HepG2 (cell line): Measurements from ENCODE around the gene KIFAP3. TPM values are rescaled to one million over a fixed set of nuclear protein-coding genes. Genes with fewer than 3 reads are reported as not detected.

Experiments
- ATAC-seq: fragments of 200-7000 bp; cut with Tn5 transposase; 3 replicates; pipeline ENCODE4 v1.9.1; 2020; ENCODE audit warnings: mild to moderate bottlenecking, moderate library complexity
- BruUV-seq: library from RNA; stranded (reverse); fragments of 400-500 nt; replicated peaks from 2 replicates; lab custom pipeline; 2021; lab: Mats Ljungman, UMichigan
- CTCF ChIA-PET: fragments of 300-600 bp; formaldehyde crosslinking; extraction: SDS; loops from one replicate; lab custom pipeline; 2021; ENCODE audit warnings: low total read pairs, inconsistent platforms, low intra/inter-chr PET ratio; lab: Yijun Ruan, JAX
- POLR2A ChIA-PET: fragments of 350-600 bp; sonication (Branson Sonifier 250); formaldehyde crosslinking; loops from one replicate; lab custom pipeline; 2020; ENCODE audit warnings: antibody characterized with exemption, inconsistent platforms; lab: Yijun Ruan, JAX
- DNase-seq: peaks from one replicate; pipeline ENCODE4 v3.0.0-alpha.2; 2015; ENCODE audit warnings: low spot score
- FAIRE-seq: peaks from 3 replicates; lab custom pipeline; 2011; peaks lifted over from hg19 to GRCh38; lab: Jason Lieb, UNC
- H2AFZ ChIP-seq: one replicate; pipeline ENCODE4 v1.6.1; 2011; ENCODE audit warnings: low read length, inconsistent platforms
- H3K27ac ChIP-seq: fragments of 300-600 bp; 3 replicates; pipeline ENCODE4 v1.8.0; 2011; ENCODE audit warnings: mixed run types, mild to moderate bottlenecking, mixed read lengths, low read length, inconsistent platforms; ENCODE audit not compliant: insufficient read depth; ENCODE audit errors: extremely low read length
- H3K27me3 ChIP-seq, 2 experiments: fragments of 200-600 bp in 1 of 2; 2 replicates in 1 of 2; 3 replicates in 1 of 2; pipeline versions ENCODE4 v1.6.0 to v1.8.0; 2011; ENCODE audit warnings: low read length in 2 of 2, mild to moderate bottlenecking in 2 of 2, moderate library complexity in 2 of 2, inconsistent platforms in 1 of 2; ENCODE audit not compliant: insufficient read depth in 2 of 2, control insufficient read depth in 1 of 2
- H3K36me3 ChIP-seq, 2 experiments: fragments of 200-600 bp in 1 of 2; replicated peaks in 1 of 2; 2 replicates in 1 of 2; 3 replicates in 1 of 2; pipeline versions ENCODE4 v1.5.1 to v1.8.0; 2011; ENCODE audit warnings: low read length in 2 of 2, inconsistent platforms in 1 of 2; ENCODE audit not compliant: insufficient read depth in 2 of 2, control insufficient read depth in 1 of 2
- H3K4me1 ChIP-seq: 2 replicates; pipeline ENCODE4 v1.5.1; 2012; ENCODE audit warnings: low read length, inconsistent platforms; ENCODE audit not compliant: insufficient read depth
- H3K4me2 ChIP-seq: 2 replicates; pipeline ENCODE4 v1.6.0; 2011; ENCODE audit warnings: low read depth, low read length, inconsistent platforms
- H3K4me3 ChIP-seq, 3 experiments: fragments of 200-600 bp in 1 of 3; sonication (generic), shearing (Covaris generic) in 1 of 3; replicated peaks in 1 of 3; 2 replicates each; pipeline ENCODE4 v1.5.1; 2011 to 2016; ENCODE audit warnings: low read length in 3 of 3, inconsistent platforms in 2 of 3, low read depth in 2 of 3, mild to moderate bottlenecking in 2 of 3, control low read depth in 1 of 3, mixed read lengths in 1 of 3; ENCODE audit not compliant: insufficient read depth in 1 of 3
- H3K79me2 ChIP-seq: one replicate; pipeline ENCODE4 v1.6.1; 2011; ENCODE audit warnings: low read length, inconsistent platforms; ENCODE audit not compliant: insufficient read depth
- H3K9ac ChIP-seq: 2 replicates; pipeline ENCODE4 v1.6.0; 2011; ENCODE audit warnings: mild to moderate bottlenecking, low read depth, low read length, inconsistent platforms; ENCODE audit not compliant: insufficient read depth
- H3K9me3 ChIP-seq: 2 replicates; pipeline ENCODE4 v1.5.1; 2012; ENCODE audit warnings: mild to moderate bottlenecking, low read length
- H4K20me1 ChIP-seq: 2 replicates; pipeline ENCODE4 v1.6.0; 2011; ENCODE audit warnings: inconsistent platforms, mild to moderate bottlenecking, low read length, moderate library complexity; ENCODE audit not compliant: insufficient read depth
- ATF7-NPFF ChIP-seq: sonication (generic); formaldehyde crosslinking; IDR thresholded peaks from 2 replicates; pipeline ENCODE4 v1.8.1; 2023; ENCODE audit warnings: mild to moderate bottlenecking, low read depth, missing genetic modification reagents, moderate library complexity
- PITX1 ChIP-seq: sonication (generic); formaldehyde crosslinking; IDR thresholded peaks from 2 replicates; pipeline ENCODE4 v1.5.1; 2020; ENCODE audit warnings: mild to moderate bottlenecking, missing genetic modification reagents
- RXRB ChIP-seq: IDR thresholded peaks from 2 replicates; pipeline ENCODE4 v1.6.1; 2016; ENCODE audit warnings: borderline replicate concordance, missing genetic modification reagents, missing compliant biosample characterization
- SAP130 ChIP-seq: IDR thresholded peaks from 2 replicates; pipeline ENCODE4 v1.6.1; 2016; ENCODE audit warnings: low read depth
- ZBTB4 ChIP-seq: sonication (generic); formaldehyde crosslinking; IDR thresholded peaks from 2 replicates; pipeline ENCODE4 v1.4.0; 2020; ENCODE audit warnings: missing genetic modification reagents, mild to moderate bottlenecking, borderline replicate concordance
- ZIK1 ChIP-seq: sonication (generic); formaldehyde crosslinking; IDR thresholded peaks from 2 replicates; pipeline ENCODE4 v1.5.0; 2020; ENCODE audit warnings: mild to moderate bottlenecking, low read depth, missing genetic modification reagents, borderline replicate concordance
- ZNF362 ChIP-seq: sonication (generic); formaldehyde crosslinking; IDR thresholded peaks from 2 replicates; pipeline ENCODE4 v1.4.0; 2020; ENCODE audit warnings: missing genetic modification reagents, mild to moderate bottlenecking, borderline replicate concordance
- WGBS: methylation state at CpG from one replicate; pipeline ENCODE4 v1.1.6; 2017; ENCODE audit warnings: low lambda C conversion rate; 5-methylcytosine and 5-hydroxymethylcytosine counted together
- in situ Hi-C: cut with HindIII; loops from 2 replicates; pipeline ENCODE4 v1.10.0; 2017; ENCODE audit warnings: low pct_unique_long_range_greater_than_20kb; ENCODE audit not compliant: extremely low pct_ligation_motif_present
- intact Hi-C: fragments of 100-400 bp; cut with micrococcal nuclease; formaldehyde crosslinking; loops from one replicate; pipeline ENCODE4 v1.10.0; 2022; ENCODE audit not compliant: unreplicated experiment
- polyA plus RNA-seq, 8 experiments: library from polyadenylated mRNA; depleted of rRNA in 3 of 8; stranded (reverse) in 7 of 8; unstranded in 1 of 8; fragments of >200 nt; fragmentation: Illumina TruSeq in 4 of 8; extraction: Trizol in 4 of 8; gene quantifications; 2 replicates each; pipeline versions ENCODE4 v1.2.1 to v1.2.3, GENCODE V29; 2011 to 2016; ENCODE audit warnings: low read depth in 4 of 8, missing spikeins in 1 of 8, mixed read lengths in 1 of 8; ENCODE audit not compliant: insufficient read depth in 1 of 8
- total RNA-seq, 5 experiments: library from RNA; depleted of rRNA; stranded (reverse); fragments of >200 nt; fragmentation: Illumina TruSeq; extraction: Trizol; gene quantifications; 2 replicates each; pipeline ENCODE4 v1.2.3, GENCODE V29; 2016; ENCODE audit warnings: low read depth in 1 of 5

The KIFAP3 gene
- total and polyA plus RNA-seq, 2 of the 13 experiments (the other 11 are each of a cell fraction or from before 2014, with no cell fraction given) = 3.4 to 10.0 TPM

GRCh38 chr1:169900571-169900970 lies 173.9 kb downstream of the KIFAP3 start:
- Histone ChIP-seq H3K27ac (no peak overlapping the region), H3K27me3 (peaks cover 1 to 9% of the 10 kb centered on the region in 2 experiments; a peak in 2 of 5 replicates), H3K4me1 (peaks cover 13% of the 10 kb centered on the region; the same call in 1 of the 2 replicates), H3K4me2 (no peak overlapping the region), H3K9ac (no peak overlapping the region), H3K9me3 (no peaks in the 10 kb centered on the region), H3K4me3 (no peak overlapping the region), H2AFZ (no peak overlapping the region)
- FAIRE-seq = no peak
- BruUV-seq = no TSS peak
- ATAC-seq = no peak
- ChIA-PET CTCF (no interaction called here), POLR2A (no interaction called here)
- in situ Hi-C loops (no loop called here), intact Hi-C loops (no loop called here)
- TF ChIP-seq ZNF362 (CRISPR knock-in tag) = no peak
- no peak for TF ChIP-seq RXRB
- TF ChIP-seq, all 625 proteins: peak for 0
- no peak for DNase-seq
- H3K79me2 ChIP-seq = no peaks in the 10 kb centered on the region
- H4K20me1 ChIP-seq = no peaks in the 10 kb centered on the region
- no peaks in the 10 kb centered on the region for H3K36me3 ChIP-seq

- Histone ChIP-seq H3K9me3 (no peaks in the 10 kb centered on the region), H4K20me1 (no peaks in the 10 kb centered on the region), H3K4me3 (no peak overlapping the region), H3K79me2 (no peaks in the 10 kb centered on the region), H3K36me3 (no peaks in the 10 kb centered on the region), H3K4me1 (peaks cover 16% of the 10 kb centered on the region), H3K27ac (no peak overlapping the region), H3K9ac (no peak overlapping the region)
- POLR2A ChIA-PET = no interaction called here
- BruUV-seq = no TSS peak
- ATAC-seq (no peak), FAIRE-seq (no peak)
- intact Hi-C loops = loop anchor here (10.0 kb wide), 2 partner anchors 165 to 1585 kb away; partner anchors contain the start of gene PRRC2C
- TF ChIP-seq ATF7-NPFF (CRISPR knock-in tag) (no peak), ZIK1 (CRISPR knock-in tag) (no peak), PITX1 (CRISPR knock-in tag) (no peak), ZBTB4 (CRISPR knock-in tag) (no peak), SAP130 (no peak)
- TF ChIP-seq, all 625 proteins: peak for 0
- CTCF ChIA-PET = no interaction called here
- in situ Hi-C loops = no loop called here
- H2AFZ ChIP-seq = no peak overlapping the region
- DNase-seq = no peak
- H3K27me3 ChIP-seq = peaks cover 1 to 9% of the 10 kb centered on the region in 2 experiments; a peak in 2 of 5 replicates
- 2% methylated on average over 4 of the region's 4 CpGs for WGBS
- H3K4me2 ChIP-seq = no peak overlapping the region
Measured at GRCh38 chr1:169899519-169900217, 174.8 kb downstream of the KIFAP3 start.
